Caco-2 (cell line): Measurements from ENCODE around the gene RGMA. TPM values are rescaled to one million over a fixed set of nuclear protein-coding genes. Genes with fewer than 3 reads are reported as not detected.
A peak's percentile ranks its signal among the peaks of the same experiment; 100 is the strongest.
"Not testable (repeated sequence)": the region's sequence is repeated elsewhere in the genome, so short reads cannot be mapped to it uniquely, and the experiment has no call there.

ENCODE experiments used
- BruUV-seq: library from RNA; stranded (reverse); fragments of 400-500 nt; replicated peaks from 2 replicates; lab custom pipeline; 2021; lab: Mats Ljungman, UMichigan
- CTCF ChIA-PET: fragments of 300-600 bp; sonication (Branson Sonifier 250); formaldehyde crosslinking; loops from one replicate; lab custom pipeline; 2022; ENCODE audit warnings: antibody characterized with exemption; lab: Charles Lee
- POLR2A ChIA-PET: fragments of 300-600 bp; sonication (Branson Sonifier 250); formaldehyde crosslinking; loops from one replicate; lab custom pipeline; 2022; ENCODE audit warnings: antibody characterized with exemption; lab: Charles Lee
- DNase-seq, 2 experiments: peaks; one replicate each; pipeline versions ENCODE4 v3.0.0 to v3.0.0-alpha.2; 2020 to 2022
- H3K27me3 ChIP-seq: replicated peaks from 2 replicates; pipeline ENCODE4 v1.6.0; 2011; ENCODE audit warnings: low read length; ENCODE audit not compliant: control insufficient read depth, insufficient read depth
- H3K36me3 ChIP-seq: 2 replicates; pipeline ENCODE4 v1.5.1; 2011; ENCODE audit warnings: low read length; ENCODE audit not compliant: control insufficient read depth, insufficient read depth
- H3K4me1 ChIP-seq: fragments of 250-450 bp; sonication (Bioruptor Pico); 2 replicates; pipeline ENCODE4 v1.5.1; 2020; ENCODE audit warnings: mild to moderate bottlenecking
- H3K4me3 ChIP-seq: 2 replicates; pipeline ENCODE4 v1.5.1; 2011; ENCODE audit warnings: low read depth, mild to moderate bottlenecking, control low read depth, low read length
- H3K9me3 ChIP-seq: fragments of 250-450 bp; sonication (Bioruptor Pico); 2 replicates; pipeline ENCODE4 v1.5.1; 2020; ENCODE audit warnings: mild to moderate bottlenecking, moderate library complexity
- H3K27ac Mint-ChIP-seq: one replicate; pipeline ENCODE4 v1.8.0; 2022; ENCODE audit warnings: mixed read lengths; ENCODE audit not compliant: unreplicated experiment
- H3K27me3 Mint-ChIP-seq: one replicate; pipeline ENCODE4 v1.8.0; 2022; ENCODE audit warnings: mixed read lengths; ENCODE audit not compliant: insufficient read depth, unreplicated experiment
- H3K36me3 Mint-ChIP-seq: one replicate; pipeline ENCODE4 v1.8.0; 2022; ENCODE audit warnings: mild to moderate bottlenecking, mixed read lengths; ENCODE audit not compliant: insufficient read depth, unreplicated experiment
- H3K4me1 Mint-ChIP-seq: one replicate; pipeline ENCODE4 v1.8.0; 2022; ENCODE audit warnings: low read depth, mixed read lengths; ENCODE audit not compliant: unreplicated experiment
- H3K4me3 Mint-ChIP-seq: one replicate; pipeline ENCODE4 v1.8.0; 2022; ENCODE audit warnings: mild to moderate bottlenecking, moderate library complexity, mixed read lengths; ENCODE audit not compliant: unreplicated experiment
- H3K9me3 Mint-ChIP-seq: one replicate; pipeline ENCODE4 v1.8.0; 2022; ENCODE audit warnings: mixed read lengths; ENCODE audit not compliant: unreplicated experiment
- intact Hi-C: fragments of 100-400 bp; cut with micrococcal nuclease; formaldehyde crosslinking; loops from one replicate; pipeline ENCODE4 v1.10.0; 2022; ENCODE audit not compliant: unreplicated experiment
- total RNA-seq: library from RNA; stranded (reverse); gene quantifications from 2 replicates; pipeline ENCODE4 v1.2.3, GENCODE V29; 2022
- TF ChIP-seq, protein P1 (sequence below), 2 experiments: fragments of 200-600 bp in 1 of 2; IDR thresholded peaks; 1 replicate in 1 of 2; 2 replicates in 1 of 2; pipeline versions ENCODE4 v1.5.1 to v1.8.0; 2011 to 2022; ENCODE audit warnings: antibody characterized with exemption in 1 of 2, control low read depth in 1 of 2, inconsistent platforms in 1 of 2, low read depth in 1 of 2, low read length in 1 of 2, mild to moderate bottlenecking in 1 of 2, moderate library complexity in 1 of 2; ENCODE audit not compliant: insufficient read depth in 1 of 2, severe bottlenecking in 1 of 2, unreplicated experiment in 1 of 2

Gene RGMA
- total RNA-seq, 1 experiment from 2014 or later: 4.5 TPM

DNA sequence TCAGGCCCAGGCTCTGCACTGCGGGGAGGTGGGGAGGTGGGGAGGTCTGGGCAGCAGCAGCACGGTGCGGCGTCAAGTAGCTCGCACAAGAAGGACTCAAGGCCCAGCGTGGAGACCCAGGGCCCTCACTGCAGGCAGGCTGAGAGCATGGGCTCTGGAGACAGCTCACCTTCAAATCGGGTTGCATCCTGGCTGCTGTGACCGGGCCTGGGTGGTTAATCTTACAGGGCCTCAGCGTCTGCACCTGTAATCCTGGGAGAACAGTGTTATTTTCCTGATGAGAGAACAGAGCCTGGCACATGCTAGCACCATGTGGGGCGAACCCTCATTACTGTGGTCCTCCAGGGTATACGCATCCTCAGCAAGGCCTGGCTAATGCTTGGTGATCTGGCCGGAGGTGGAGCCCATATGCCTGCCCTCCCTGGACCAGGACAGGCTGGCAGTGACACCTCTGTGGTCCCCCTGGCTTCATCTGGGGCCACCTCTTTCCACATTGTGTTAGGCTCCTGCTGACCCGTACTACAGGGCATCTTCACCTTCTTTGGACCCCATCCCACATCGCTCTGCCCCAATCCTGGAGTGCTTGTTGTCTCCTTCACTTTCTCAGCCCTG, 55.5 kb downstream of the RGMA start:
- ChIA-PET POLR2A (no interaction called here), CTCF (no interaction called here)
- no peak overlapping the region for H3K4me3 Mint-ChIP-seq
- no TSS peak for BruUV-seq
- TF ChIP-seq, protein P1, sequence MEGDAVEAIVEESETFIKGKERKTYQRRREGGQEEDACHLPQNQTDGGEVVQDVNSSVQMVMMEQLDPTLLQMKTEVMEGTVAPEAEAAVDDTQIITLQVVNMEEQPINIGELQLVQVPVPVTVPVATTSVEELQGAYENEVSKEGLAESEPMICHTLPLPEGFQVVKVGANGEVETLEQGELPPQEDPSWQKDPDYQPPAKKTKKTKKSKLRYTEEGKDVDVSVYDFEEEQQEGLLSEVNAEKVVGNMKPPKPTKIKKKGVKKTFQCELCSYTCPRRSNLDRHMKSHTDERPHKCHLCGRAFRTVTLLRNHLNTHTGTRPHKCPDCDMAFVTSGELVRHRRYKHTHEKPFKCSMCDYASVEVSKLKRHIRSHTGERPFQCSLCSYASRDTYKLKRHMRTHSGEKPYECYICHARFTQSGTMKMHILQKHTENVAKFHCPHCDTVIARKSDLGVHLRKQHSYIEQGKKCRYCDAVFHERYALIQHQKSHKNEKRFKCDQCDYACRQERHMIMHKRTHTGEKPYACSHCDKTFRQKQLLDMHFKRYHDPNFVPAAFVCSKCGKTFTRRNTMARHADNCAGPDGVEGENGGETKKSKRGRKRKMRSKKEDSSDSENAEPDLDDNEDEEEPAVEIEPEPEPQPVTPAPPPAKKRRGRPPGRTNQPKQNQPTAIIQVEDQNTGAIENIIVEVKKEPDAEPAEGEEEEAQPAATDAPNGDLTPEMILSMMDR (IDR thresholded peaks at IDR 0.05; ENCODE audit: insufficient read depth in 1 of 2, low read depth in 1 of 2, low read length in 1 of 2, severe bottlenecking in 1 of 2, unreplicated experiment in 1 of 2): no peak
- Histone ChIP-seq H3K36me3 (no peaks in the 10 kb centered on the region), H3K4me1 (no peaks in the 10 kb centered on the region), H3K9me3 (no peaks in the 10 kb centered on the region), H3K4me3 (no peak overlapping the region), H3K27me3 (no peaks in the 10 kb centered on the region)
- peak in 1 of 2 experiments; percentile 22 for DNase-seq
- H3K27me3 Mint-ChIP-seq: no peaks in the 10 kb centered on the region
- peaks cover 18% of the 10 kb centered on the region for H3K4me1 Mint-ChIP-seq
- intact Hi-C loops: loop anchor here (5.0 to 10.0 kb wide), 2 partner anchors 581 to 944 kb away; no protein-coding TSS in a partner anchor
- H3K27ac Mint-ChIP-seq: no peak overlapping the region
- H3K9me3 Mint-ChIP-seq: no peaks in the 10 kb centered on the region
- H3K36me3 Mint-ChIP-seq: peaks cover 40% of the 10 kb centered on the region

DNA sequence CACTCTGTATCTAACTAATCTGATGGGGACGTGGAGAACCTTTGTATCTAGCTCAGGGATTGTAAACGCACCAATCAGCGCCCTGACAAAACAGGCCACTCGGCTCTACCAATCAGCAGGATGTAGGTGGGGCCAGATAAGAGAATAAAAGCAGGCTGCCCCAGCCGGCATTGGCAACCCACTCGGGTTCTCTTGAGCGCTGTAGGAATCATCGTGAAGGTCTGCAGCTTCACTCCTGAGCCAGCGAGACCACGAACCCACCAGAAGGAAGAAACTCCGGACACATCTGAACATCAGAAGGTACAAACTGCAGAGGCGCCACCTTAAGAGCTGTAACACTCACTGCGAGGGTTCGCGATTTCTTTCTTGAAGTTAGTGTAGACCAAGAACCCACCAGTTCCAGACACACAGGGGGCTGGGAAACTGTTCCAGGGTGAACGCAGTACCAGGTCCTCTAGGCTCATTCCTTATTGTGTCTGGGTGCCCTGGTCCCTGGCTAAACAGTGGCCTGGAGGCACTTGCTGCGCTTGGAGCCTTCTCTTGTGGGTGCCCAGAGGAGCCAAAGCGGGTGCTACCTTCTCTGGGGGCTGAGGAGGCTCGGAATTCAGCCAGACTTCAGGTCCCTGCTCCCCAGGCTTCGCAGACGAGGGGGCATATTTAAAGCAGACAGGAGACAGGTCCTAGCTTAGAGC, 56.4 kb downstream of the RGMA start:
- TSS peak; percentile 42 for BruUV-seq

DNA sequence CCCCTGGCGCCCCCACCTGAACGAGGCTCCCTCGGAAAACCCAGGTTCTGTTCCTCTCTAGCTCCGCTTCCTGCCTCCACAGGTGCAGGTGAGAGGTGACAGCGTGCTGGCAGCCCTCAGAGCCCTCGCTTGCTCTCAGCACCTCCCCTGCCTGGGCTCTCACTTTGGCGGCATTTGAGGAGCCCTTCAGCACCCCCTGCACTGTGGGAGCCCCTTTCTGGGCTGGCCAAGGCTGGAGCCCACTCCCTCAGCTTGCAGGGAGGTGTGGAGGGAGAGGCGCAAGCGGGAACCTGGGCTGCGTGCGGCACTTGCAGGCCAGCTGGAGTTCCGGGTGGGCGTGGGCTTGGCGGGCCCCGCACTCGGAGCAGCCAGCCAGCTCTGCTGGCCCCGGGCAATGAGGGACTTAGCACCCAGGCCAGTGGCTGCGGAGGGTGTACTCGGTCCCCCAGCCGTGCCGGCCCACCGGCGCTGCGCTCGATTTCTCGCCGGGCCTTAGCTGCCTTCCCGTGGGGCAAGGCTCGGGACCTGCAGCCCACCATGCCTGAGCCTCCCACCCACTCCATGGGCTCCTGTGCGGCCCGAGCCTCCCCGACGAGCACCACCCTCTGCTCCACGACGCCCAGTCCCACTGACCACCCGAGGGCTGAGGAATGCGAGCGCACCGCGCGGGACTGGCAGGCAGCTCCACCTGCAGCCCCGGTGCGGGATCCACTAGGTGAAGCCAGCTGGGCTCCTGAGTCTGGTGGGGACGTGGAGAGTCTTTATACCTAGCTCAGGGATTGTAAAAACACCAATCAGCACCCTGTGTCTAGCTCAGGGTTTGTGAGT, 57.2 kb downstream of the RGMA start:
- POLR2A ChIA-PET, H3K27me3 Mint-ChIP-seq, H3K36me3 ChIP-seq, BruUV-seq, H3K9me3 ChIP-seq, H3K4me1 ChIP-seq, H3K4me3 Mint-ChIP-seq, H3K9me3 Mint-ChIP-seq, H3K4me3 ChIP-seq, H3K27me3 ChIP-seq: not testable (repeated sequence)
- H3K36me3 Mint-ChIP-seq: peaks cover 58% of the 10 kb centered on the region
- peak in 1 of 2 experiments; percentile 17 for DNase-seq
- intact Hi-C loops: loop anchor here (2.0 to 10.0 kb wide), 3 partner anchors 41 to 946 kb away; no protein-coding TSS in a partner anchor
- peak overlapping the region; percentile 37 for H3K27ac Mint-ChIP-seq
- CTCF ChIA-PET: interaction anchor here (0.6 to 1.4 kb wide), 3 partner anchors 56 to 1088 kb away, joined by 3 to 4 read pairs (median 4); no protein-coding TSS in a partner anchor
- peaks cover 18% of the 10 kb centered on the region for H3K4me1 Mint-ChIP-seq

More for the DNA sequence above, 56.4 kb downstream of the RGMA start:
- peak in 1 of 2 experiments; percentile 28 for DNase-seq
- H3K4me1 ChIP-seq, H3K27ac Mint-ChIP-seq, H3K4me3 Mint-ChIP-seq, H3K27me3 ChIP-seq, H3K36me3 ChIP-seq, H3K9me3 Mint-ChIP-seq, H3K27me3 Mint-ChIP-seq, H3K4me3 ChIP-seq, H3K9me3 ChIP-seq: not testable (repeated sequence)
- intact Hi-C loops: loop anchor here (5.0 to 10.0 kb wide), 2 partner anchors 582 to 945 kb away; no protein-coding TSS in a partner anchor
- Mint-ChIP-seq H3K4me1 (peaks cover 18% of the 10 kb centered on the region), H3K36me3 (peaks cover 49% of the 10 kb centered on the region)
- CTCF ChIA-PET: interaction anchor here (1.2 kb wide), 1 partner anchor 1087 kb away, joined by 4 read pairs; no protein-coding TSS in a partner anchor
- POLR2A ChIA-PET: interaction anchor here (0.6 kb wide), 1 partner anchor 50 kb away, joined by 3 read pairs; no protein-coding TSS in a partner anchor
